Bronchial epithelial cell (primary cell): ENCODE measurements around the gene PAPOLG. TPM values are rescaled to one million over a fixed set of nuclear protein-coding genes. Genes with fewer than 3 reads are reported as not detected.
"Not testable (repeated sequence)": the region's sequence is repeated elsewhere in the genome, so short reads cannot be mapped to it uniquely, and the experiment has no call there.

ENCODE experiments used
- DNase-seq: peaks from one replicate; pipeline ENCODE4 v3.0.0-alpha.2; 2010; ENCODE audit warnings: low read depth
- FAIRE-seq: peaks from 2 replicates; lab custom pipeline; 2011; peaks lifted over from hg19 to GRCh38; lab: Jason Lieb, UNC
- H3K27me3 ChIP-seq: 2 replicates; pipeline ENCODE4 v1.5.1; 2011; ENCODE audit warnings: low read length; ENCODE audit not compliant: control insufficient read depth, insufficient read depth
- H3K36me3 ChIP-seq: 2 replicates; pipeline ENCODE4 v1.5.1; 2011; ENCODE audit warnings: low read length; ENCODE audit not compliant: control insufficient read depth, insufficient read depth
- H3K4me3 ChIP-seq: 2 replicates; pipeline ENCODE4 v1.5.1; 2011; ENCODE audit warnings: mild to moderate bottlenecking, low read depth, low read length, control low read depth
- total RNA-seq: library from RNA; depleted of rRNA; stranded (reverse); fragments of >200 nt; gene quantifications from 2 replicates; pipeline ENCODE4 v1.2.1, GENCODE V29; 2014
- TF ChIP-seq, protein P1 (sequence below): IDR thresholded peaks from 2 replicates; pipeline ENCODE4 v1.5.1; 2011; ENCODE audit warnings: mild to moderate bottlenecking, moderate library complexity, low read length, control low read depth, inconsistent platforms; ENCODE audit not compliant: insufficient read depth, severe bottlenecking

PAPOLG gene
- total RNA-seq, 1 donor from 2014 or later: 9.7 TPM

- DNase-seq (peak; percentile 56), FAIRE-seq (no peak)
- TF ChIP-seq, protein P1, sequence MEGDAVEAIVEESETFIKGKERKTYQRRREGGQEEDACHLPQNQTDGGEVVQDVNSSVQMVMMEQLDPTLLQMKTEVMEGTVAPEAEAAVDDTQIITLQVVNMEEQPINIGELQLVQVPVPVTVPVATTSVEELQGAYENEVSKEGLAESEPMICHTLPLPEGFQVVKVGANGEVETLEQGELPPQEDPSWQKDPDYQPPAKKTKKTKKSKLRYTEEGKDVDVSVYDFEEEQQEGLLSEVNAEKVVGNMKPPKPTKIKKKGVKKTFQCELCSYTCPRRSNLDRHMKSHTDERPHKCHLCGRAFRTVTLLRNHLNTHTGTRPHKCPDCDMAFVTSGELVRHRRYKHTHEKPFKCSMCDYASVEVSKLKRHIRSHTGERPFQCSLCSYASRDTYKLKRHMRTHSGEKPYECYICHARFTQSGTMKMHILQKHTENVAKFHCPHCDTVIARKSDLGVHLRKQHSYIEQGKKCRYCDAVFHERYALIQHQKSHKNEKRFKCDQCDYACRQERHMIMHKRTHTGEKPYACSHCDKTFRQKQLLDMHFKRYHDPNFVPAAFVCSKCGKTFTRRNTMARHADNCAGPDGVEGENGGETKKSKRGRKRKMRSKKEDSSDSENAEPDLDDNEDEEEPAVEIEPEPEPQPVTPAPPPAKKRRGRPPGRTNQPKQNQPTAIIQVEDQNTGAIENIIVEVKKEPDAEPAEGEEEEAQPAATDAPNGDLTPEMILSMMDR: no peak
- Histone ChIP-seq H3K4me3 (no peak overlapping the region), H3K27me3 (no peaks in the 10 kb centered on the region), H3K36me3 (no peaks in the 10 kb centered on the region)
Observed at GRCh38 chr2:60826111-60826510, 70.0 kb downstream of the PAPOLG start.

DNA sequence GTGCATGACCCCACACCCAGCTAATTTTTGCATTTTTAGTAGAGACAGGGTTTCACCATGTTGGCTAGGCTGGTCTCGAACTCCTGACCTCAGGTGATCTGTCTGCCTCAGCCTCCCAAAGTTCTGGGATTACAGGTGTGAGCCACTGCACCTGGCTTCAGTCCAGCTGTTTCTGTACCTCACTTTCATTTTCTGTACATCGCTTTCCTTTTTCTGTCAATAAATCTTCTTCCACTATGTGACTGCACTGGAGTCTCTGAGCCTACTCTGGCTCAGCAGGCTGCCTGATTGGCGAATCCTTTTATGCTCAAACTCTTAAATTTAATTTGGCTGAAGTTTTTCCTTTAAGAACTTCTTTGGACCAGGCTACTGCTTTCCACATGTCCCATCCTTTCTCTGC, 70.8 kb downstream of the PAPOLG start:
- not testable (repeated sequence) for H3K36me3 ChIP-seq, DNase-seq, H3K27me3 ChIP-seq, FAIRE-seq, H3K4me3 ChIP-seq

- TF ChIP-seq, protein P1: no peak
- Histone ChIP-seq H3K4me3 (no peak overlapping the region), H3K27me3 (no peaks in the 10 kb centered on the region), H3K36me3 (no peaks in the 10 kb centered on the region)
- FAIRE-seq (no peak), DNase-seq (no peak)
Observed at GRCh38 chr2:60827369-60827768, 71.3 kb downstream of the PAPOLG start.

- no peak for FAIRE-seq
- Histone ChIP-seq H3K27me3 (no peaks in the 10 kb centered on the region), H3K4me3 (no peak overlapping the region), H3K36me3 (no peaks in the 10 kb centered on the region)
- TF ChIP-seq, protein P1: no peak
- DNase-seq: peak; percentile 84
Observed at GRCh38 chr2:60830991-60831390, 74.9 kb downstream of the PAPOLG start.

DNA sequence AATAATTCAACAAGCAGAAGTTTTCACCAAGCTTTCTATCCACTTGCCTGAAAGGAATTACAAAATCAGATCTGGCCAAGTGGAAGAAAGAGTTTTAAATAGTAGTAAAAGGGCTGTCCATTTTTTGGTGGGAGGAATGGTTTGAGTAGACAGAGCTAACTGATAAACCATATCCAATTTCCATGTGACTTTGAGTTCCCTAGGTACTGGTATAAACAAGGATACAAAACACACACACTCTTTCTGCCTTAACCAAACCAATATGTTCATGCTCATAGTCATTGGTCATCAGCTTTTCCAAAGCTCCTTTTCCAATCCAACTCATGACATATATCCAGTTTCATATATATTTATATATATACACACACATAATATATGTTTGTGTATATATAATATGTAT, 75.9 kb downstream of the PAPOLG start:
- H3K4me3 ChIP-seq: no peak overlapping the region
- DNase-seq (no peak), FAIRE-seq (no peak)
- H3K36me3 ChIP-seq: no peaks in the 10 kb centered on the region
- H3K27me3 ChIP-seq: no peaks in the 10 kb centered on the region
- TF ChIP-seq, protein P1: no peak

DNA sequence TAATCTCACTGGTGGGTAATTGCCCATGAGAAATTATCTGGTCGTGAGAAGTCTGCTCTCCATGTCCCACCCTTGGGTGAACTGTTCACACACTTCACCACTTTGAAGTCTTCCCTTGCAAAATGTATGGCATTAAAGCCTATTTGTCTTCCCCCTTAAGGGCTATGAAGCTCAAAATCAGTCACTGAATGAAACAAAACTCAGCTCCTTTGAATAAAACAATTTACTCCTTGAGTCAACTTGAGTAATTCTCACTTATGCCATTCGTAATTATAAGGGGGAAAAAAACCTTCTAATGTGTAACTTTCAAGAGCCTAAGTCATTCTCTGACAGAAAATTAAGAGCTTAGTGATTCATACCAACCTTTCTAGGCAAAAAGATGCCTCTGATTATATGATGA, 76.6 kb downstream of the PAPOLG start:
- TF ChIP-seq, protein P1: no peak
- FAIRE-seq: no peak
- DNase-seq: no peak
- Histone ChIP-seq H3K27me3 (no peaks in the 10 kb centered on the region), H3K36me3 (no peaks in the 10 kb centered on the region), H3K4me3 (no peak overlapping the region)
